K562 (cell line): ENCODE data around the gene ACBD6. TPM values are rescaled to one million over a fixed set of nuclear protein-coding genes. Genes with fewer than 3 reads are reported as not detected.

Source experiments
- ARID4B ChIP-seq: sonication (generic); formaldehyde crosslinking; IDR thresholded peaks from 2 replicates; pipeline ENCODE4 v1.8.0; 2022; ENCODE audit warnings: mild to moderate bottlenecking, missing genetic modification reagents
- CTCF ChIP-seq, 3 experiments: IDR thresholded peaks in 2 of 3; conservative IDR thresholded peaks in 1 of 3; 2 replicates each; pipeline ENCODE4 v1.5.1; 2011 to 2012; ENCODE audit warnings: low read length in 3 of 3, mild to moderate bottlenecking in 3 of 3, control low read depth in 2 of 3, improper control_type of control experiment in 1 of 3, inconsistent platforms in 1 of 3, low read depth in 1 of 3, mixed read lengths in 1 of 3, moderate library complexity in 1 of 3; ENCODE audit not compliant: insufficient read depth in 2 of 3
- ELK1 ChIP-seq: sonication (generic); formaldehyde crosslinking; IDR thresholded peaks from 2 replicates; pipeline ENCODE4 v1.8.1; 2022; ENCODE audit warnings: missing genetic modification reagents
- HLTF ChIP-seq: fragments of 450-650 bp; IDR thresholded peaks from 2 replicates; pipeline ENCODE4 v1.6.1; 2016
- HNRNPUL1 ChIP-seq: fragments of 200-400 bp; formaldehyde crosslinking; IDR thresholded peaks from 2 replicates; pipeline ENCODE4 v1.6.1; 2017; ENCODE audit warnings: low read length
- NBN ChIP-seq: fragments of 450-650 bp; IDR thresholded peaks from 2 replicates; pipeline ENCODE4 v1.6.1; 2016; ENCODE audit warnings: low read depth, mild to moderate bottlenecking
- SETDB1 ChIP-seq: IDR thresholded peaks from one replicate; pipeline ENCODE4 v1.6.1; 2012; ENCODE audit warnings: low read length, control low read depth, inconsistent platforms
- STAT6 ChIP-seq: sonication (generic); formaldehyde crosslinking; IDR thresholded peaks from 2 replicates; pipeline ENCODE4 v1.8.1; 2023; ENCODE audit warnings: mild to moderate bottlenecking, missing genetic modification reagents
- THAP12 ChIP-seq: fragments of 250-450 bp; sonication (Bioruptor Pico); IDR thresholded peaks from 2 replicates; pipeline ENCODE4 v1.9.0; 2021; ENCODE audit warnings: mild to moderate bottlenecking, inconsistent platforms
- ZNF41 ChIP-seq: fragments of 250-450 bp; sonication (Bioruptor Pico); conservative IDR thresholded peaks from 2 replicates; pipeline ENCODE4 v1.4.0; 2020; ENCODE audit warnings: mild to moderate bottlenecking
- ZNF668 ChIP-seq: fragments of 250-450 bp; sonication (Bioruptor Pico); IDR thresholded peaks from 2 replicates; pipeline ENCODE4 v1.8.0; 2022; ENCODE audit warnings: mild to moderate bottlenecking, inconsistent platforms
- polyA plus RNA-seq, 8 experiments: library from polyadenylated mRNA; depleted of rRNA in 4 of 8; stranded (reverse) in 5 of 8; unstranded in 3 of 8; fragments of >200 nt; fragmentation: Nextera tagmentation in 2 of 8; fragmentation: Illumina TruSeq in 1 of 8; extraction: Ambion mirVana in 2 of 8; extraction: Trizol in 1 of 8; gene quantifications; 2 replicates each; pipeline versions ENCODE4 v1.2.1 to v1.2.3, GENCODE V29; 2011 to 2014; ENCODE audit warnings: inconsistent platforms in 1 of 8, missing spikeins in 1 of 8
- total RNA-seq, 7 experiments: library from RNA; depleted of rRNA in 6 of 7; stranded (reverse); fragments of >200 nt in 6 of 7; fragmentation: Illumina TruSeq in 2 of 7; extraction: Trizol in 2 of 7; gene quantifications; 2 replicates each; pipeline versions ENCODE4 v1.2.1 to v1.2.3, GENCODE V29; 2011 to 2021; ENCODE audit warnings: low replicate concordance in 1 of 7

The ACBD6 gene
- total and polyA plus RNA-seq, 9 of the 15 experiments (the other 6 are each of a cell fraction or from before 2014, with no cell fraction given): 16.9 to 107 (median 77.7) TPM

- no peak for TF ChIP-seq ARID4B
- TF ChIP-seq ZNF668 (CRISPR knock-in tag): no peak
- TF ChIP-seq NBN: no peak
- no peak for TF ChIP-seq SETDB1
- TF ChIP-seq ELK1: no peak
- TF ChIP-seq STAT6 (CRISPR knock-in tag): no peak
- no peak for TF ChIP-seq HNRNPUL1
- TF ChIP-seq CTCF (IDR thresholded peaks at IDR 0.05 in 2 of 3, conservative IDR thresholded peaks at IDR 0.05 in 1 of 3; ENCODE audit: insufficient read depth in 2 of 3, low read depth in 1 of 3, low read length in 3 of 3): no peak
- TF ChIP-seq HLTF: no peak
- TF ChIP-seq ZNF41 (CRISPR knock-in tag): no peak
- TF ChIP-seq THAP12 (CRISPR knock-in tag): no peak
Measured at GRCh38 chr1:180288940-180289339, 213.4 kb downstream of the ACBD6 start (continued).
